ENCODE results near the gene HMGB4.

HMGB4 gene

GRCh38 chr1:33863779-33864178, at the start of gene HMGB4:
Gene HMGB4 (plus strand): TSS chr1:33864079. CDS start chr1:33864192, 113 bp downstream.
- H3K9me3 ChIP-seq (ENCODE audit: low read length): no peaks in the 10 kb centered on the region
- H3K27me3 ChIP-seq (ENCODE audit: control insufficient read depth in 1 of 2, insufficient read depth in 2 of 2, low read length in 2 of 2): no peaks in the 10 kb centered on the region
- H3K4me3 ChIP-seq (ENCODE audit: low read depth in 1 of 2, low read length in 2 of 2): no peak within 1 kb of the TSS
- no peak within 1 kb of the TSS for H3K27ac ChIP-seq (ENCODE audit: low read depth, low read length)
- no peak within 1 kb of the TSS for H3K9ac ChIP-seq (ENCODE audit: low read length)
- no peaks in the 10 kb centered on the region for H3K36me3 ChIP-seq (ENCODE audit: insufficient read depth, low read length)
- no peaks in the 10 kb centered on the region for H3K4me1 ChIP-seq (ENCODE audit: insufficient read depth, low read length)

GRCh38 chr1:33814166-33814565, 49.7 kb upstream of the HMGB4 start:
- no peaks in the 10 kb centered on the region for H3K27me3 ChIP-seq (ENCODE audit: control insufficient read depth in 1 of 2, insufficient read depth in 2 of 2, low read length in 2 of 2)
- H3K27ac ChIP-seq (ENCODE audit: low read depth, low read length): no peak overlapping the region
- no peak overlapping the region for H3K9ac ChIP-seq (ENCODE audit: low read length)
- H3K9me3 ChIP-seq (ENCODE audit: low read length): no peaks in the 10 kb centered on the region
- H3K4me3 ChIP-seq (ENCODE audit: low read depth in 1 of 2, low read length in 2 of 2): no peak overlapping the region
- no peaks in the 10 kb centered on the region for H3K4me1 ChIP-seq (ENCODE audit: insufficient read depth, low read length)
- H3K36me3 ChIP-seq (ENCODE audit: insufficient read depth, low read length): no peaks in the 10 kb centered on the region

GRCh38 chr1:33815061-33815460, 48.8 kb upstream of the HMGB4 start:
- Histone ChIP-seq H3K9ac (ENCODE audit: low read length) (no peak overlapping the region), H3K27me3 (ENCODE audit: control insufficient read depth in 1 of 2, insufficient read depth in 2 of 2, low read length in 2 of 2) (no peaks in the 10 kb centered on the region), H3K4me1 (ENCODE audit: insufficient read depth, low read length) (no peaks in the 10 kb centered on the region), H3K36me3 (ENCODE audit: insufficient read depth, low read length) (no peaks in the 10 kb centered on the region), H3K27ac (ENCODE audit: low read depth, low read length) (no peak overlapping the region), H3K9me3 (ENCODE audit: low read length) (no peaks in the 10 kb centered on the region), H3K4me3 (ENCODE audit: low read depth in 1 of 2, low read length in 2 of 2) (no peak overlapping the region)

GRCh38 chr1:33818071-33818470, 45.8 kb upstream of the HMGB4 start:
- no peaks in the 10 kb centered on the region for H3K36me3 ChIP-seq (ENCODE audit: insufficient read depth, low read length)
- no peak overlapping the region for H3K9ac ChIP-seq (ENCODE audit: low read length)
- H3K4me3 ChIP-seq (ENCODE audit: low read depth in 1 of 2, low read length in 2 of 2): no peak overlapping the region
- H3K9me3 ChIP-seq (ENCODE audit: low read length): no peaks in the 10 kb centered on the region
- no peaks in the 10 kb centered on the region for H3K27me3 ChIP-seq (ENCODE audit: control insufficient read depth in 1 of 2, insufficient read depth in 2 of 2, low read length in 2 of 2)
- H3K4me1 ChIP-seq (ENCODE audit: insufficient read depth, low read length): no peaks in the 10 kb centered on the region
- H3K27ac ChIP-seq (ENCODE audit: low read depth, low read length): no peak overlapping the region

GRCh38 chr1:33819290-33819912, 44.5 kb upstream of the HMGB4 start:
- Histone ChIP-seq H3K36me3 (ENCODE audit: insufficient read depth, low read length) (no peaks in the 10 kb centered on the region), H3K27ac (ENCODE audit: low read depth, low read length) (no peak overlapping the region), H3K4me1 (ENCODE audit: insufficient read depth, low read length) (no peaks in the 10 kb centered on the region), H3K4me3 (ENCODE audit: low read depth in 1 of 2, low read length in 2 of 2) (no peak overlapping the region), H3K9ac (ENCODE audit: low read length) (no peak overlapping the region), H3K27me3 (ENCODE audit: control insufficient read depth in 1 of 2, insufficient read depth in 2 of 2, low read length in 2 of 2) (no peaks in the 10 kb centered on the region), H3K9me3 (ENCODE audit: low read length) (no peaks in the 10 kb centered on the region)

GRCh38 chr1:33819913-33820311, 44.0 kb upstream of the HMGB4 start:
- Histone ChIP-seq H3K36me3 (ENCODE audit: insufficient read depth, low read length) (no peaks in the 10 kb centered on the region), H3K27ac (ENCODE audit: low read depth, low read length) (no peak overlapping the region), H3K9ac (ENCODE audit: low read length) (no peak overlapping the region), H3K4me3 (ENCODE audit: low read depth in 1 of 2, low read length in 2 of 2) (no peak overlapping the region), H3K4me1 (ENCODE audit: insufficient read depth, low read length) (no peaks in the 10 kb centered on the region), H3K9me3 (ENCODE audit: low read length) (no peaks in the 10 kb centered on the region), H3K27me3 (ENCODE audit: control insufficient read depth in 1 of 2, insufficient read depth in 2 of 2, low read length in 2 of 2) (no peaks in the 10 kb centered on the region)

- H3K9me3 ChIP-seq (ENCODE audit: low read length): no peaks in the 10 kb centered on the region
- no peaks in the 10 kb centered on the region for H3K27me3 ChIP-seq (ENCODE audit: control insufficient read depth in 1 of 2, insufficient read depth in 2 of 2, low read length in 2 of 2)
- no peak overlapping the region for H3K4me3 ChIP-seq (ENCODE audit: low read depth in 1 of 2, low read length in 2 of 2)
- H3K4me1 ChIP-seq (ENCODE audit: insufficient read depth, low read length): no peaks in the 10 kb centered on the region
- H3K9ac ChIP-seq (ENCODE audit: low read length): no peak overlapping the region
- no peak overlapping the region for H3K27ac ChIP-seq (ENCODE audit: low read depth, low read length)
- H3K36me3 ChIP-seq (ENCODE audit: insufficient read depth, low read length): no peaks in the 10 kb centered on the region
Measured at GRCh38 chr1:33820804-33821203, 43.1 kb upstream of the HMGB4 start.

- Histone ChIP-seq H3K4me3 (ENCODE audit: low read depth in 1 of 2, low read length in 2 of 2) (no peak overlapping the region), H3K27me3 (ENCODE audit: control insufficient read depth in 1 of 2, insufficient read depth in 2 of 2, low read length in 2 of 2) (no peaks in the 10 kb centered on the region), H3K9ac (ENCODE audit: low read length) (no peak overlapping the region), H3K4me1 (ENCODE audit: insufficient read depth, low read length) (no peaks in the 10 kb centered on the region), H3K27ac (ENCODE audit: low read depth, low read length) (no peak overlapping the region), H3K9me3 (ENCODE audit: low read length) (no peaks in the 10 kb centered on the region), H3K36me3 (ENCODE audit: insufficient read depth, low read length) (no peaks in the 10 kb centered on the region)
Measured at GRCh38 chr1:33821291-33821690, 42.6 kb upstream of the HMGB4 start.

- Histone ChIP-seq H3K27me3 (ENCODE audit: control insufficient read depth in 1 of 2, insufficient read depth in 2 of 2, low read length in 2 of 2) (no peaks in the 10 kb centered on the region), H3K9me3 (ENCODE audit: low read length) (no peaks in the 10 kb centered on the region), H3K4me1 (ENCODE audit: insufficient read depth, low read length) (no peaks in the 10 kb centered on the region), H3K9ac (ENCODE audit: low read length) (no peak overlapping the region), H3K27ac (ENCODE audit: low read depth, low read length) (no peak overlapping the region), H3K36me3 (ENCODE audit: insufficient read depth, low read length) (no peaks in the 10 kb centered on the region), H3K4me3 (ENCODE audit: low read depth in 1 of 2, low read length in 2 of 2) (no peak overlapping the region)
Measured at GRCh38 chr1:33822396-33822795, 41.5 kb upstream of the HMGB4 start.

- H3K9ac ChIP-seq (ENCODE audit: low read length): no peak overlapping the region
- no peaks in the 10 kb centered on the region for H3K9me3 ChIP-seq (ENCODE audit: low read length)
- no peaks in the 10 kb centered on the region for H3K36me3 ChIP-seq (ENCODE audit: insufficient read depth, low read length)
Measured at GRCh38 chr1:33823401-33823800, 40.5 kb upstream of the HMGB4 start.

GRCh38 chr1:33823830-33824229, 40.0 kb upstream of the HMGB4 start:
- Histone ChIP-seq H3K27ac (ENCODE audit: low read depth, low read length) (no peak overlapping the region), H3K27me3 (ENCODE audit: control insufficient read depth in 1 of 2, insufficient read depth in 2 of 2, low read length in 2 of 2) (no peaks in the 10 kb centered on the region), H3K9me3 (ENCODE audit: low read length) (no peaks in the 10 kb centered on the region), H3K9ac (ENCODE audit: low read length) (no peak overlapping the region), H3K4me1 (ENCODE audit: insufficient read depth, low read length) (no peaks in the 10 kb centered on the region), H3K36me3 (ENCODE audit: insufficient read depth, low read length) (no peaks in the 10 kb centered on the region), H3K4me3 (ENCODE audit: low read depth in 1 of 2, low read length in 2 of 2) (no peak overlapping the region)

More at GRCh38 chr1:33823401-33823800, 40.5 kb upstream of the HMGB4 start:
- H3K4me1 ChIP-seq (ENCODE audit: insufficient read depth, low read length): no peaks in the 10 kb centered on the region
- H3K27ac ChIP-seq (ENCODE audit: low read depth, low read length): no peak overlapping the region
- no peaks in the 10 kb centered on the region for H3K27me3 ChIP-seq (ENCODE audit: control insufficient read depth in 1 of 2, insufficient read depth in 2 of 2, low read length in 2 of 2)
- no peak overlapping the region for H3K4me3 ChIP-seq (ENCODE audit: low read depth in 1 of 2, low read length in 2 of 2)

GRCh38 chr1:33824321-33824720, 39.6 kb upstream of the HMGB4 start:
- no peaks in the 10 kb centered on the region for H3K27me3 ChIP-seq (ENCODE audit: control insufficient read depth in 1 of 2, insufficient read depth in 2 of 2, low read length in 2 of 2)
- no peak overlapping the region for H3K9ac ChIP-seq (ENCODE audit: low read length)
- no peaks in the 10 kb centered on the region for H3K4me1 ChIP-seq (ENCODE audit: insufficient read depth, low read length)
- H3K36me3 ChIP-seq (ENCODE audit: insufficient read depth, low read length): no peaks in the 10 kb centered on the region
- no peak overlapping the region for H3K27ac ChIP-seq (ENCODE audit: low read depth, low read length)
- H3K4me3 ChIP-seq (ENCODE audit: low read depth in 1 of 2, low read length in 2 of 2): no peak overlapping the region
- H3K9me3 ChIP-seq (ENCODE audit: low read length): no peaks in the 10 kb centered on the region
